ENCODE data around the gene KCTD13.
"Not testable (repeated sequence)": the region's sequence is repeated elsewhere in the genome, so short reads cannot be mapped to it uniquely, and the experiment has no call there.

KCTD13 gene

DNA sequence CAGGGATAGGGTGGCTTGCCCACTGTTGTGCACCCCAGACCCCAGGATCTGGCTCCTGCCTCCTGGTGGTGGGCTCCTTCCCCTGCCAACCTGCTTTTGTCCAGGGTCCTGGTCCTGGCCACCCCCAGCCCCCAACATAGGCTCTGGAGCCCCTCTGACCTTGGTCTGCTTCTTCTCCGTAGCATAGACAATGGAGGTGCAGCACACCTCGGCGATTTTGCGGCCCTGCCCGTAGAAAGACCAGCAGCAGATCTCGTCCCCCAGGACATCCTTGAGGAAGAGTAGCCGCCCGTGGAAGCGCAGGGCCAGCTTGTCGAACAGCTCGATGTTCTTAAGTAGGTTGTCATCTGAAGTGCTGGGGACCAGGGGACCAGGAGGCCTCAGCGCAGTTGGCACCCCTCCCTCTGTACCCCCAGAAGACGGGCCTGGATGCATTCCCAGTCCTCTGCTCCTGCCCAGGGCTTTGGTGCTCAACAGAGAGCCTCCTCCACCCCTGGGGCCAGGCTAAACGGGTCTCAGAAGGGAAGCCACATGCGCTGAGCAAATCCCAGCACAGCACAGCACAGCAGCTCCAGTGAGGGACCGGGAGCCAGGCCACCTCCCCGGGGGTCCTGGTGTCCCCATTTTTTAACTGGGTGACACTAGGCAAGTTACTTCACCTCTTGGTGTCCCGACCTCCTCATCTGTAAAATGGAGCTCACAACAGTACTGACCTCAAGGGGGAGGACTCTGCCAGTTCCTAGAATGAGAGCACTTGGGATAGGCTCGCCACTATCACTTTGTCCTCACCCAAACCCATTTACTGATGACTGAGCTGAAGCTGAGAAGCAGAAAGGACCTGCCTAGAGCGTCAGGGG is 15.0 kb downstream of the KCTD13 start:
- in situ Hi-C loops (cut with MboI; ENCODE audit: low pct_unique_long_range_greater_than_20kb, low sequenced_read_pairs), result no loop called here
- DNase-seq, result no peak

DNA sequence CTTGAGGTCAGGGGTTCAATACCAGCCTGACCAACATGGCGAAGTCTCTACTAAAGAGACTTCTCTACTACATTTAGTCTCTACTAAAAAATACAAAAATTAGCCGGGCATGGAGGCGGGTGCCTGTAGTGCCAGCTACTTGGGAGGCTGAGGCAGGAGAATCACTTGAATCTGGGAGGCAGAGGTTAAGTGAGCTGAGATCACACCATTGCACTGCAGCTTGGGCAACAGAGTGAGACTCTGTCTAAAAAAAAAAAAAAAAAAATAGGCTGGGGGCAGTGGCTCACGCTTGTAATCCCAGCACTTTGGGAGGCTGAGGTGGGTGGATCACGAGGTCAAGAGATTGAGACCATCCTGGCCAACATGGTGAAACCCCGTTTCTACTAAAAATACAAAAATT is 16.2 kb downstream of the KCTD13 start:
- DNase-seq; in situ Hi-C loops (cut with MboI; ENCODE audit: low pct_unique_long_range_greater_than_20kb, low sequenced_read_pairs): not testable (repeated sequence)

DNA sequence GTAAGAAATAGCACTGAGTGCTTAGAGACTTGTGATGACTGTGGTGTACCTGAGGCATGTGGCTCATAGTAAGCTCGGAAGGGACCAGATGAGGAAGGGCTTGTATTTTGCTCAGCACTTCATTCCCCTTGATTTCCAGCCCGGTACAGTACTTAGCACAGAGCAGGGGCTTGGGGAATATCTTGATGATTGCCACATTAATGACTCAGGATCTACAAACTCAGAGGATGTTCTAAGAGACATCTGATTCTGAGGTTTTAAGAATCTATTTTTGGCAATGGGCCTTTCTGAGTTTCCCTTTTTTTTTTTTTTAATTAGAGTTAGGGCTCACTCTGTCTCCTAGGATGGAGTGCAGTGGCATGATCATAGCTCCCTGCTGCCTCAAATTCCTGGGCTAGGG is 16.6 kb downstream of the KCTD13 start:
- peak; percentile 37 for DNase-seq
- in situ Hi-C loops (cut with MboI; ENCODE audit: low pct_unique_long_range_greater_than_20kb, low sequenced_read_pairs), result no loop called here

DNA sequence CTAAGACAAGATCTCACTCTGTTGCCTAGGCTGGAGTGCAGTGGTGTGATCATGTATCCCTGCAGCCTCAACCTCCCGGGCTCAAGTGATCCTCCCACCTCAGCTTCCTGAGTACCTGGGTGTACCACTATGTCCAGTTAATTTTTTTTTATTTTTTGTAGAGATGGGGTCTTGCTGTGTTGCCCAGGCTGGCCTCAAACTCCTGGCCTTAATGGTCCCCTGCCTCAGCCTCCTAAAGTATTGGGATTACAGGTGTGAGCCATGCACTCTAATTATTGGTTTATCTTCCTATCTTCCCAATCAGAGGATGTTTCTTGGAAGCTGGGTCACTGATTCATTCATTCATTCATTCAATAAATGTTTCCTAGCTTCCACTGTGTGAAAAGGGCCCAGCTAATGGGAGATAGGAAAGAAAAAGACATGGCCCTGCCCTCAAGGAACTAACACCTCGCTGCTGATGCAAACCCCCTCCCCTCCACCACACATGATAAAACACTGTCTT is 17.3 kb downstream of the KCTD13 start:
- DNase-seq, result no peak
- in situ Hi-C loops (cut with MboI; ENCODE audit: low pct_unique_long_range_greater_than_20kb, low sequenced_read_pairs), result no loop called here

DNA sequence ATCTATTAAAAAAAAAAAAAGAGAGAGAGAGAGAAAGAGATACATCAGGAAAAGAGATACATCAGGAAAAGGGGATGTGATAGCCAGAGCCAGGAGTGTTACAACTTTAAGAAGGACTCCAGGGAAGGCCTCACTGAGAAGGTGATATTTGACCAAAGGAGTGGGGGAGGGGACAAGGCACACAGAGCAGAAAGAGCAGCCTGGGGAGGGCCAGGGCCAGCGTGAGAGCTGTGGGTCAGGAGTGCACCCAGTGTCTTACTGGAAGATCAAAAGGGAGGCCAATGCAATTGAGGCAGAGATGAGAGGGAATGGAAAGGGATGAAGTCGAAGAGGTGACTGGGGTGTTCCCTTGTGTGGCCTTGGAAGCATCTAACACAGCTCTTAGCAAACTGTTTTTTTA is 18.1 kb downstream of the KCTD13 start:
- DNase-seq, result no peak
- in situ Hi-C loops (cut with MboI; ENCODE audit: low pct_unique_long_range_greater_than_20kb, low sequenced_read_pairs), result no loop called here

DNA sequence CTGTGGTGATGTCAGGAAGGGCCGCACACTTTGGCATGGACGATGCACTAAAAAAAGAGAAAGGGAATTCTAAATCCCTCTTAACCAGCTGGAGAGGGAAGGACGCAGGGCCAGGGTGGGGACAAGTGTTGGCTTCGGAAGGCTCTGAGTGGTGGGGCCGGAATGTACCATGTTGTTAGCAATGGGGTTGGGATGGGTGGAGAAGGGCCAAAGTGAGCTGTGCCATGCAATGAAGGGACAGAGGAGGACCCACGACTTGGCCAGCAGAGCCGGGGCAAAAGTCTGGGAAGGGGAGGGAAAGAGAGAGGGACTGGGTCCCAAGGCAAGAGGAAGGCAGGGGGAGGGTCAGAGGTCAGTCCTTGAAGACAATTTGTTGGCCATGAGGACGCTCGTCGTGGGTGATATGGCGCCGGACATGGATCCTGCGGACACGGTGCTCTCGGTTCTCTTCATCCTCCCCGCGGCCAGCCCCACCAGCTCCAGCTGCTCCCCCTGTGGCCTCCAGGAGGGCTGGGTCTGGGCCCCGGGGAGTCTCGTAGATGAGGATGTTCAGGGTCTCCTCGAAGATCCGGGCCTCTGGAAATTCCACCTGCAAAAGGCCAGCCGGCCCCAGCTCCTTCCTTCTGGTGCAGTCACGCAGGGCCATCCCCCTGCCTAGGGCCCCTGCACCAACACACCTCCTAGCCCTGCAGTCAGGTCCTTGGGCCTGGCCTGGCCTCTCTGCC is 19.3 kb downstream of the KCTD13 start:
- DNase-seq, result no peak
- in situ Hi-C loops (cut with MboI; ENCODE audit: low pct_unique_long_range_greater_than_20kb, low sequenced_read_pairs), result no loop called here

DNA sequence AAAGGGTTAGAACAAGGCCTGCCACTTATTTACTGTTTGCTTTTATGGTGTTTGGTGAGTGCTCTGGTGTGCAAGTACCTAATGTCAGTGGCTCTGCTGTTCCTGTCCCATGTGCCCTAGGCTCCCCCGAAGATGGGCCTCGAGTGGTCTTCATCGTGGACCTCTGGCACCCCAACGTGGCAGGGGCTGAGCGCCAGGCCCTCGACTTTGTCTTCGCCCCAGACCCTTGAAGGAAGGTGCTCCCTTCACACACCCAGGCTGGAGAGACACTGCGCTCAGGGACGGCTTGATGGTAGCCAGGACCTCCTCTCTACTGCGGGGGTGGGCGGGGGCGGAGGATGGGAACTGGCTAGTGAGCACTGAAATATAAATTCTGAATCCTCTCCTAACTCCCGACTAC is 20.4 kb downstream of the KCTD13 start:
- in situ Hi-C loops (cut with MboI; ENCODE audit: low pct_unique_long_range_greater_than_20kb, low sequenced_read_pairs), result no loop called here
- DNase-seq, result no peak

DNA sequence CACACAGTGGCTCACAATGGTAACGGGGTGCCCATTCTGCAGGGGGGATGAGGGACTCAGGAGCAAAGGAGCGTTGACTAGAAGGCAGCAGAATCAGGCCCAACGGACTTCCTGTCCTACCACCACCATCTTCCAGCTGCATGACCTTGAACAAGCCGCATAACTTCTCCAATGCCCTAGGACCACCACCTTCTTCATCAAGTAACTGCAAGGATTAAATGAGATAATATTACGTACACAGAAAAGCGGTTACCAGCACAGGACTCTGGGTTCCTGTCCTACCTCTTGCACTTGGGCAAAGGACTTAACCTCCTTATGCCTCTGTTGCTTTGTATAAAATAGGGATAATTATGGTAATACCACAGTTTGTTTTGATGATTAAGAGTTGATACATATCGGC is 21.1 kb downstream of the KCTD13 start:
- in situ Hi-C loops (cut with MboI; ENCODE audit: low pct_unique_long_range_greater_than_20kb, low sequenced_read_pairs), result no loop called here
- DNase-seq, result no peak

DNA sequence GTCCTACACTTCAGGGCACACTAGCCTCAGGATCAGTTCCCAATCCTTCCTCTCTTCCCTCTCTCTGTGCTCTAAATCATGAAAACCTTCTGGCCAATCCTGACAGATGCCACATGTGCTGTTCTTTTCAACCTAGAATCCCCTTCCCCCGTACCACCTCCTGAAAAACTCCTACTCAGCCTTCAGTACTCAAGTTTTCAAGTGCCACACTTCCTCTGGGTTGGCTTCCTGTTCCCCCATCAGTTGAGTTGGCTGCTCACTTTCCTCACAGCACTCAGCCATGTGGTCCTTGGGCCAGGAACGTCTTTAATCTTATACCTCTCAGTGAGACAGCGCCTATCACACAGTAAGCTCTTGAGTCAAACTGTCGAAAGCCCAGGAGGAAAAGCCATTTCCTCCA is 22.4 kb downstream of the KCTD13 start:
- peak; percentile 40 for DNase-seq
- in situ Hi-C loops (cut with MboI; ENCODE audit: low pct_unique_long_range_greater_than_20kb, low sequenced_read_pairs), result no loop called here

DNA sequence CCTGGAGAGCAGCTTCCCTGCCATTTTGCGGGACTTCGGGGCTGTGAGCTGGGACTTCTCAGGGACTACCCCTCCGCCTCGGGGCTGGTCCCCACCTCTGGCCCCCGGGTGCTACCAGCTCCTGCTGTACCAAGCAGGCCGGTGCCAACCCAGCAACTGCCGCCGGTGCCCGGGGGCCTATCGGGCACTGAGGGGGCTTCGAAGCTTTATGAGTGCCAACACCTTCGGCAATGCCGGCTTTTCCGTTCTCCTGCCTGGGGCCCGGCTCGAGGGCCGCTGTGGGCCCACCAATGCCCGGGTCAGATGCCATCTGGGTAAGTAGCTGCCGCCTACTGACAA is 24.4 kb downstream of the KCTD13 start:
- DNase-seq, result no peak
- in situ Hi-C loops (cut with MboI; ENCODE audit: low pct_unique_long_range_greater_than_20kb, low sequenced_read_pairs), result no loop called here

DNA sequence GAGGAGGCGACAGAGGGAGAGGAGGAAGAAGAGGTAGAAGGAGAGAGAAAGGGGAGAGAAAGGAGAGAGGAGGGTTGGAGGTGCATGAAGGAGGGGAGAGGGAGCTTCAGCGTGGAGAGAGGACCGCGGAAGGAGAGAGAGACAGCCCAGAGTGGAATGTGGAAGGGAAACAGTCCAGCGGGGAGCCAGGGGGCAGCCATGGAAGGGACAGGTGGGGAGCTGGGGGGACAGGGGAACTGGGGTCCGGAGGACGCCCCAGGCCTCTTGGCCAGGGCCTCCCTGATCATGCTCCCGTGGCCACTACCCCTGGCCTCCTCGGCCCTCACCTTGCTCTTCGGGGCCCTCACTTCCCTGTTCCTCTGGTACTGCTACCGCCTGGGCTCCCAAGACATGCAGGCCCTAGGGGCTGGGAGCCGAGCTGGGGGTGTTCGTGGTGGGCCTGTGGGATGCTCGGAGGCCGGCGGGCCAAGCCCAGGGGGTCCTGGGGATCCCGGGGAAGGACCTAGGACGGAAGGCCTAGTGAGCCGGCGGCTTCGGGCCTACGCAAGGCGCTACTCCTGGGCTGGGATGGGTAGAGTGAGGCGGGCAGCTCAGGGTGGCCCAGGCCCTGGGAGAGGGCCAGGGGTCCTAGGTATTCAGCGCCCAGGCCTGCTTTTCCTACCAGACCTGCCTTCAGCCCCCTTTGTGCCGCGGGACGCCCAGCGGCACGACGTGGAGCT is 25.0 kb downstream of the KCTD13 start:
- DNase-seq, result no peak
- in situ Hi-C loops (cut with MboI; ENCODE audit: low pct_unique_long_range_greater_than_20kb, low sequenced_read_pairs), result no loop called here

DNA sequence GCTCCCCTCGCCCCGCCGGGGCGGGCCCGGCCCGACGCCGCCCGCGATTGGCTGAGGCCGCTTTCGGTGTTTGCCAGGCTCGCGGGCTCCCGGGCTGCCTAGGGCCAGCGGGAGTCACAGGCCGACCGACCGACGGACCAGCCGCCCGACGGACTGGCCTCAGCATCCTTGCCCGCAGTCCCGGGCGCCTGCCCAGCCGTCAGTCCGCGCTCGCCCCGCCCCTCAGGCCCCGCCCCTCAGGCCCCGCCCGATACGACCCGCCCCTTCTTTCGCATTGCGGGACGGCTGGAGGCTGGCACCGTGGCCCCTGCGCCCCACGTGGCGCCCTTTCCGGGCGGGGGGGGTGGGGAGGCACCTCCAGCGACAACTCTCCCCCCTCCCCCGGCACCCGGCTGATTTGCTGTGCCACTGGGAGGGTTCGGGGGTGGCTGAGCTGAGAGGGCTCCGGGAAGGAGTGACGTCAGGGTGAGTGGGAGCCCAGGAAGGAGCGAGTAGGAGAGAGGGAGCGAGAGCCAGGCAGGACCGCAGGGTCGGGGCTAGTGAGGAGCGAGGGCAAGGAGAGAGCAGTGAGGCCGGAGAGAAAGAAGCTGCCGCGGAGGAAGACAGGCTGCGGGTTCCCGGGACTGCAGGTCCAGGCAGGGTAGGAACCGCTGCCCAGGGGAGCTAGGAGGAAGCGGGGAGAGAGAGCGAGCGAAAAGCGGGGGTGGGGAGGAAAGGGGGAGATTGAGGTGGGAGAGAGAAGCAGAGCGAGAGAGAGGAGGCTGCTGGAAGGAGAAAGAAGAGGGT is 25.7 kb downstream of the KCTD13 start, which contains the start of gene ASPHD1:
ASPHD1 (plus strand) TSS at position 387 of the 786 bp plus-strand sequence. CDS start 484 bp downstream, outside the sequence.
- peak; percentile 77 for DNase-seq
- in situ Hi-C loops (cut with MboI; ENCODE audit: low pct_unique_long_range_greater_than_20kb, low sequenced_read_pairs), result no loop called here

DNA sequence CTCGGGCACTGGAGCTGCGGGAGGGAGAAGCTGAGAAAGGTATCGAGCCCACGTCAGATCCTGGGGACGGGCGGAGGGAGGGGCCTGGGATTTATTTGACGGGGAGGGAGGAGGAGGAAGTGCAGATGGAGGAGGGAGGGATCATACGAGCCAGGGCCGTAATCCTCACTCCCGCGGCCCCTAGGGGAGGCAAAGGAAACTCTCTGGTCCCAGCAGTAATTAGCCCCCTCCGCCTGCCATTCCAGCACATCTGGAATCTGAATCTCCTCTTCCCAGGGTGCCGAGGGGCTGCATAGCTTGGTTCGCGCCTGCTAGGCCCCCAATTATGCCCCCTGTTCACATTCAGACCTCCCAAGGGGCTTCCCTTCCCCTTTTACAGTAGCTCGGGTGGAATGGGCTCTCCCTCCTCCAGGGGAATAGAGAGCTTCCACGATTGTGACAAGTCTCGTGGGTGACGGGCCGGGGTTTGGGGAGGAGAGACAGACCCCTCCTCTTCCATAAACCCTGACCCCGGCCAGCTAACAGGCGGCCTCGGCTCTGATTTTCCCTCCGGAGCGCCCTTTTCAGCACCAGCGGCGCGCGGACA is 26.4 kb downstream of the KCTD13 start, which contains the start of gene SEZ6L2:
SEZ6L2 (minus strand) TSS at position 35 of the 586 bp plus-strand sequence. CDS start 531 bp downstream, outside the sequence.
- DNase-seq, result peak; percentile 96
- in situ Hi-C loops (cut with MboI; ENCODE audit: low pct_unique_long_range_greater_than_20kb, low sequenced_read_pairs), result loop anchor here (10.0 kb wide), 1 partner anchor 65 kb away; no protein-coding TSS in a partner anchor

DNA sequence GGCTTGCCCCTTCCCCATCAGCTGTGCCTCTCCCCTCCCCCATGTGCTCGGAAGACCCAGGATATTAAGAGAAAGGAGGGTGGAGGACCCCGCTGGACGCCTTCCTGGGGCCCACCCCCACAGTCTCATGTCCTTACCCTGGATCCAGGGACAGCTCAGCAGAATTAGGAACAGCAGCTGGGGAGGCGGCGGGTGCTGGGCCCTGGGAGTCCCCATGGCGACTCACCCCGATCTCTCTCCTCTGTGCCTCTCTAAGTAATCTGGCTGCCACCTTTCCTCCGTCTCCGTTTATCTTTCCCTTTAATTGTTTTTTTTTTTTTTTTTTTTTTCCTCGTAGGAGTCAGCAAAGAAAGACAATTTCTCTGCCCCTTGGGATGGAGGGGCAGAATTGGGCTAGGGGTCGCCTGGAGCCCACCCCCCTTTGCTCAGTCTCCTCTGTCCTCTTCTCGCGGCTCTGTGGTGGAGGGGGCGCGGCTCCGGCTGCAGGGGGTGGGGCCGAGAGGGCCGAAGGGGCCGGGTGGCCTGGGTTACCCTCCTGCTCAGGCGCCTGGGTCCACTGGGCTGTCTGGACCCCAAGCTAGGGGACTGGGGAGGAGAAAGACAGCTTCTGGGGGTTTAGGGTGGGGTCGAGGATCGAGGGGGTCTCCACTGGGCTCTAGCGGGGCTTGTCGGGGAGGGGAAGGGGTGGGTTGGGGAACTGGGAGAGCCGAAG is 27.1 kb downstream of the KCTD13 start:
- peak; percentile 28 for DNase-seq
- in situ Hi-C loops (cut with MboI; ENCODE audit: low pct_unique_long_range_greater_than_20kb, low sequenced_read_pairs), result loop anchor here (10.0 kb wide), 1 partner anchor 64 kb away; no protein-coding TSS in a partner anchor

DNA sequence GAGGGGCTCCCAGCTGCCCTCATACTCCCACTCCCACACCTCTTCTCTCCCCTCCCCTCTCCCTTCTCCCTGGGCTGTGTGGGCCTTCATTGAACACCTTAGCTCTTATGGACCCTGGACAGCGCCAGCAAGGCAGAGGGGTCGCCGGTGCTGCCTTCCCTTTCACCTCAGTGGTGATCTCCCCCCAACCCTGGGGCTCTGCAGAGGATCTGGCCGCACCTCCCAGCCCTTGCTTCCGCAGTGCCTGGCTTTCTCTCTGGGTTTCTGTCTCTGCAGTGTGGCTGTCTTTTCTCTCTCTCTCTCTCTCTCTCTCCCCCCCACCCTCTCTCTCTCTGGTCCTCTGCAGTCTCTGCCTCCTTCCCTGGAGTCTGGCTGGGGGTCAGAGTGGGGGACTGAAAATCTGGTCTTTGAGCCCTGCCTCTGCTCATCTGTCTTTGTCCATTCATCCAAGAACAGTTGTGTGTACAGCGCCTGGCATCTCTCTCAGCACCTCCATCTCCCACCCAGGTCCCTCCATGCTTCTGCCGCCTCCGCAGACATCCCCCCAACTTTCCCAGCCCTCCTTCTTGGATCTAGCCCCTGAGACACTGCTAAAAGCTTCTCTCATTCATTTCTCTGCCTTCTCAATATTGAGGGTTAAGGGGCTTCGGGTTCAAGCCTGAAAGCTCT is 27.8 kb downstream of the KCTD13 start:
- DNase-seq, result no peak
- in situ Hi-C loops (cut with MboI; ENCODE audit: low pct_unique_long_range_greater_than_20kb, low sequenced_read_pairs), result loop anchor here (10.0 kb wide), 1 partner anchor 63 kb away; no protein-coding TSS in a partner anchor

DNA sequence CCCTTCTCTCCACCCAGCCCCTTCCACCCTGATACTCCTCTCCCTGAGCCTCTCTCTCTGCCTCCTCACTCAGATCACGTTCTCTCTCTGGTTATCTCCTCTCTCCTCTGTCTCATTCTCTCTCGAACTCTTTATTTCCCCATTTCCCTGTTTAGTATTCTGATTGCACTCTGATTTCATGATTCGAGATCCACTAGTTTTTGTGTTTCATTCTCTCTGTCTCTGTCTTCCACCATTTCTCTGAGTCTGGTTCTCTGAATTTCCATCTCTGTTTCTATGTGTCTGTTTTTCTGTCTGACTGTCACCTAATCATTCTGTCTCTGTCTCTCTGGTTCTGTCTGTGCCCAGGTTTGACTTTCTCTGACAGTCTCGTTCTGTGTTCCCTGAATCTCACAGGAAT is 28.7 kb downstream of the KCTD13 start:
- DNase-seq, result no peak
- in situ Hi-C loops (cut with MboI; ENCODE audit: low pct_unique_long_range_greater_than_20kb, low sequenced_read_pairs), result loop anchor here (10.0 kb wide), 1 partner anchor 63 kb away; no protein-coding TSS in a partner anchor

DNA sequence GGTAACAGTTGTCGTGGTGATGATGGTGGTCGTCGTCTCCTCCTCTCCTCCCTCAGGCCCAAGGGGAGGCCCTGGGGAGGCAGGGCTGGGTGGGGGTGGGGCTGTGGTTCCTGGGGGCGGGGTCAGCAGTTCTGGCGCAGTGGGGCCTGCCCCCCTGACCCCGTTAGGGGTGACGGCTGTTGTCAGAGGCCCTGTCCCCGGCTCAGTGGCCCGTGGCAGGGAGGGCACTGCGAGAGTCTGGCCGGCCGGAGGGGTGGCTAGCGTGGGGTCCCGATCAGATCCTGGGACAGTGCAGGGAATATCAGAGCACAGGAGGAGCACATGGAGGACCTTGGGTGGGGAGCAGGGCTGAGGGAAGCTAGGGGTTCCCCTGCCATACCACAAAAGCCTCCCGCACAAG is 29.2 kb downstream of the KCTD13 start:
- DNase-seq, result no peak
- in situ Hi-C loops (cut with MboI; ENCODE audit: low pct_unique_long_range_greater_than_20kb, low sequenced_read_pairs), result loop anchor here (10.0 kb wide), 1 partner anchor 62 kb away; no protein-coding TSS in a partner anchor

All from KBM-7 (cell line).